G401.6 (cell line): Measurements from ENCODE around the gene SAT1.
A peak's percentile ranks its signal among the peaks of the same experiment; 100 is the strongest.
"Not testable (repeated sequence)": the region's sequence is repeated elsewhere in the genome, so short reads cannot be mapped to it uniquely, and the experiment has no call there.

ENCODE experiments used
- FAIRE-seq: peaks from 2 replicates; lab custom pipeline; 2012; peaks lifted over from hg19 to GRCh38; lab: Jason Lieb, UNC

The SAT1 gene

GRCh38 chrX:23782863-23783588 lies at the start of gene SAT1:
SAT1 (plus strand) TSS chrX:23783173; CDS start chrX:23783352, 179 bp downstream.
- peak; percentile 96 for FAIRE-seq

GRCh38 chrX:23736030-23736429 lies 46.9 kb upstream of the SAT1 start:
- peak; percentile 13 for FAIRE-seq

GRCh38 chrX:23737413-23737812 lies 45.6 kb upstream of the SAT1 start:
- no peak for FAIRE-seq

DNA sequence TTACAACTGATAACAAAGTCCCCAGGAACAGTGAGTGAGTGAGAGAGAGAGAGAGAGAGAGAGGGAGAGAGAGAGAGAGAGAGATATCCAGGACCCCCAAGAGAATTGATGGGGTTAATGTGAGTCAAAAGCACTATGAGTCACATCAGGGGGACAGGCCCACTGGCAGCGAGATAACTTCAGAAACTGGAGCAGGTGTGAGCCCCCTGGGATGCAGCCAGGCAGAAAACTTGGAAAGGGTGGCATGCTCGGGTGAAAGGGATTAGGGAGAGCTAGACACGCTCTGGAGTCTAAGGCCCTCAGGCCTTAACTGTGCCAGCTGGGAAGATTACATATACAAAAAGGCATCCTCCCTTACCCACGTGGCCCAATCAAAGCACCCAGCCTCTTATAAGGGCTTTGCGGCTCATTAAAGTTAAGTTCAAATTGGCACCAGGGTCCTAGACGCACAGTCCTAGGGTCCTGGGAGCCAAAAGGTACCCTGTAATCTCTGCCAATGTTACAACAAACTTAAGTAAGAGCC lies 40.7 kb upstream of the SAT1 start:
- no peak for FAIRE-seq

GRCh38 chrX:23742697-23743622 lies 40.0 kb upstream of the SAT1 start, which contains the start of gene ACOT9:
ACOT9 (minus strand) TSS chrX:23743276; CDS start chrX:23743144, 132 bp downstream.
- FAIRE-seq = peak; percentile 83

- not testable (repeated sequence) for FAIRE-seq
These were observed 39.4 kb upstream of the SAT1 start for GRCh38 chrX:23743623-23743971.

GRCh38 chrX:23745786-23746185 lies 37.2 kb upstream of the SAT1 start:
- no peak for FAIRE-seq

DNA sequence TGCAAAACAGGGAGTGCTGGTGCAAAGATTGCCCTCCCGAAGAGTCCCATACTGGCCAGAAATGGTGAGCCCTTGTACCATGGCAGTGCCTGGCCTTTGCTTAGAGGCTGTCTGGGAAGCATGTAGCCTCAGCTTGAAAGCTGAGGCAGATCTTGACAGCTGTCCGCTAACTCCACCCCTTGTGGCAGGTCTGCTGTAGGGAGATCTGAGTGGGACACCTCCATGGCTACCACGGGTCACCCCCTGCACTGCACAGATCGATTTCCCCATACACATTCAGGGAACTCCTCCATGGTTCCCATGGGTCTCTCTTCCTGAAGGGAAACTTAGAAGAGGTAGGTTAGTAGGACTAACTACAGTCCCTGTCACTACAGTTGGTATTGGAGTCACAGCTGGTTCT lies 33.8 kb upstream of the SAT1 start:
- no peak for FAIRE-seq

DNA sequence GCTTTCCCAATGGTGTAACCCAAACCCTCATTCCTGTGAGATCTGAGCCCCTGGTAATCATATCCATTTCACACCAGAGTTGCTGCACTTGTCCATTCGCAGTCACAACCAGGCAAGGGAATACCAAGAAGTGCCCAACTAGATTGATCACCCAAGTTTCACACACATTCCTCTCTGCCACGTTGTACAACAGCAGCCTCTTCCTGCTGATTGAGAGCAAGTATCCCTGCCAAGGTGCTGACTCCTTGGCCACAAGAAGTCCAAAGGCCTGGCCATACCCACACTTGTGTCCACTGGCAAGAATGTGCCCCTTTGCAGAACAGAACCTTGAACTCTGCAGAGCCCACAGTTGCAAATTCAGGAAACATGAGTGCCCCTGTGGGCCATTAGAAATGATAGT lies 33.4 kb upstream of the SAT1 start:
- FAIRE-seq = no peak

DNA sequence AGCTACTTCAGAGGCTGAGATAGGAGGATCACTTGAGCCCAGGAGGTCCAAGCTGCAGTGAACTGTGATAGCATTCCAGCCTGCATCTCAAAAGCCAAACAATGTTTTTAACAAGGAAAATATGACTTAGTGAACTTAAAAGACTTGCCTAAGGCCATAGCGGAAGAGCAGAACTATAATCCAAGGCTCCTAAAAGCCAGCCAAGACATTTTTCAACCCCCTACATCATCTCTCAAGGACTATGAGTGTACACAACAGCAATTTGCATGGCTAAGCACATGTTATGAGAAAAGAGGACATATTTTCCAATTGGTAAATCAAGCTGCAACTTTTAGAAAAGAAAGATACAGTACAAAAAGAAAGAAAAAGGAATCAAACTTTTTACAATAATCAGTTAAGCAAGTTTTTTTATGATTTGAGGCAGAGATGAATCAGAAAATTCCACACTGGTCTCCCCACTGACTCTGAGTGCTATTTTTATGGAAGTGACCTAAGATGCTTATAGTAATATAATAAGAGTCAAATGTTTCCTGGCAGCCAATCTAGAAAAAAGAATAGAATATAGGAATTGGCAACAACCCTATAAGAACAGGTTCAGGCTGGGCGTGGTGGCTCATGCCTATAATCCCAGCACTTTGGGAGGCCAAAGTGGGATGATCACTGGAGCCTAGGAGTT lies 30.1 kb upstream of the SAT1 start:
- FAIRE-seq = no peak

DNA sequence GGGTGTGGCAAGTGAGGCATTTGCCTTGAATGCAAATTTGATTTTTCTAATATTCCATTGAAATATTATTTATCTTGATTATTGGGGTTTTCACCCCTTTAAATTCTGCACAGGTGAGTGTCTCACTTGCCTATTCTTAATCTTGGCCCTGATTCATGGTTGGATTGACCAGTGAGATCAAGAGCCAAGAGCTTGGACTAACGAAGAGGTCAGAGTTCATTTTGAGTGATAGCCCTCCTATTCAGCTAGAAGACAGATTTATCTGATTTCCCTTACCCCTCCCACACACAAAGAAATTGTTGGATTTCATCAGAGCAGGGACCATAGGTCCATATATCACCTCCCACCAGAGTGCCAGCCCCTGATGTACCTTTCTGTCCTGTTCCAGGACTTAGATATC lies 28.3 kb upstream of the SAT1 start:
- FAIRE-seq = no peak

DNA sequence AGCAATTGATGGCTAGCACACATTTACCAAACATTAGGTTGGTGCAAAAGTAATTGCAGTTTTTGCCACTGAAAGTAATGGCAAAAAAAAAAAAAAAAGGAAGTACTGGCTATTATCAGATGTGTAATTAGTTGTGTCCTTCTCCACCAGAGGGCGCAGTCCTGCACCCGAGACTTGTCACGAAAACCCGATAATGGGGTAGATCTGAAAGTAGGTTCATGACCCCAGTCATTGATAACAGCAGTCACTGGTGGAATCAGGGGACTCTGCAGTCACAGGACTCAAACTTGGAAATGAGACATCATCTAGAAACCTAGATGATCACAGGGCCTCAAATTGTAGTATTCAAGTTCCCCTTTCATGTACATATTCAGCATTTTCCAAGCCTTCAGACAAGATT lies 26.8 kb upstream of the SAT1 start:
- no peak for FAIRE-seq

DNA sequence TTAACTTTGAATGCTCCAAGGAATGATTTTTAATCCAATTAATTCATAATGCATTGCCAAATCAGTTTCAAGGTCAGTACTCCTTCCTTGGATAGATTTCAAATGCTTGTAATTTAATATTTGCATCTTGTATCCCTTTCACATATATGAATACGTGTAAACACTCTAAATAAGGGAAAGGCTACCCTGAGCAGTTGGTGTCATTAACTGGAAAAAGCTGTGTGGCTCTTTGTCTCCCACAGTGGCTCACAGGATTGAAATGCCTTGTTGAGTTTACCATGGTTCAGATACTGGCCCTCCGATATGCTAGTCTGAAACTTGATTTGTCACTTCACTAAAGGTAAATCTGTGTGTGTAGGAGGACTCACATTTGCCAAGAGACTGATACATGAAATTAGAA lies 23.2 kb upstream of the SAT1 start:
- no peak for FAIRE-seq

- FAIRE-seq = no peak
These were observed 18.6 kb upstream of the SAT1 start for GRCh38 chrX:23764188-23764984.

GRCh38 chrX:23765449-23765848 lies 17.5 kb upstream of the SAT1 start:
- no peak for FAIRE-seq

- FAIRE-seq = no peak
These were observed 17.1 kb upstream of the SAT1 start for GRCh38 chrX:23765868-23766267.

GRCh38 chrX:23766650-23767551 lies 16.1 kb upstream of the SAT1 start:
- FAIRE-seq = no peak

DNA sequence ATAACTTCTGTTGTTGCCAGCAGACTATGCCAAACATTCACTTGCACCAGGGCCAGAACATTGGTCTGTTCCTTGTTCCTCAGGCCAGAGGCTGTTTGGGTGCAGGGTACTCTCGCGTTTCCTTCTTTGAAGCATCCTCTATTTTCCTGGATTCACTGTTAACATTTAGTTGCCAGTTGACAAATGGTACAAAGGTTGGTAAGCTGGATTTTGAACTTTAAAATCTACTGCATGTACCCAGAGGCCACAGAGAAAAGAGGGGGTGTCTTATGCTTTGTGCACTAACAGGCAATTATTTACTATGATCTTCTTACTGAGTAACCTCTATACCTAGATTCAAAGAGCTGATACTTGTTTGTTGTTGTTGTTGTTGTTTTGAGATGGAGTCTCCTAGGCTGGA lies 12.8 kb upstream of the SAT1 start:
- no peak for FAIRE-seq

- not testable (repeated sequence) for FAIRE-seq
These were observed 11.9 kb upstream of the SAT1 start for GRCh38 chrX:23771086-23771485.

GRCh38 chrX:23773601-23774175 lies 9.3 kb upstream of the SAT1 start:
- FAIRE-seq = no peak
